K562 (cell line): Measurements from ENCODE around the gene ZNRF3. TPM values are rescaled to one million over a fixed set of nuclear protein-coding genes. Genes with fewer than 3 reads are reported as not detected.
A peak's percentile ranks its signal among the peaks of the same experiment; 100 is the strongest.

Experiments
- ATAC-seq: fragments of 200-7000 bp; cut with Tn5 transposase; 3 replicates; pipeline ENCODE4 v1.9.1; 2020; ENCODE audit warnings: moderate library complexity
- BruUV-seq: library from RNA; stranded (reverse); fragments of 400-500 nt; replicated peaks from 2 replicates; lab custom pipeline; 2021; lab: Mats Ljungman, UMichigan
- CTCF ChIA-PET: fragments of 300-600 bp; formaldehyde crosslinking; extraction: SDS; loops from one replicate; lab custom pipeline; 2021; ENCODE audit warnings: low intra/inter-chr PET ratio; lab: Yijun Ruan, JAX
- POLR2A ChIA-PET: fragments of 300-600, 350-650 bp; sonication (Branson Sonifier 250); formaldehyde crosslinking; extraction: SDS; loops from one replicate; lab custom pipeline; 2021; ENCODE audit warnings: antibody characterized with exemption, inconsistent platforms; lab: Yijun Ruan, JAX
- DNase-seq, 4 experiments: peaks; one replicate each; pipeline versions ENCODE4 v3.0.0 to v3.0.0-alpha.2; 2011 to 2018; ENCODE audit warnings: low spot score in 3 of 4, mixed read lengths in 3 of 4; ENCODE audit errors: extremely low read depth in 1 of 4
- FAIRE-seq: peaks from 2 replicates; lab custom pipeline; 2011; peaks lifted over from hg19 to GRCh38; lab: Jason Lieb, UNC
- H2AFZ ChIP-seq: 2 replicates; pipeline ENCODE4 v1.6.0; 2011; ENCODE audit warnings: low read depth, low read length, control low read depth, inconsistent platforms
- H3K27ac ChIP-seq: fragments of 200-600 bp; 3 replicates; pipeline ENCODE4 v1.8.0; 2011; ENCODE audit warnings: low read depth, mild to moderate bottlenecking, control low read depth, inconsistent platforms, low read length, moderate library complexity, mixed read lengths; ENCODE audit errors: extremely low read depth
- H3K27me3 ChIP-seq, 2 experiments: fragments of 300-600 bp in 1 of 2; 2 replicates in 1 of 2; 3 replicates in 1 of 2; pipeline versions ENCODE4 v1.6.0 to v1.8.0; 2011; ENCODE audit warnings: inconsistent platforms in 2 of 2, low read length in 2 of 2, mild to moderate bottlenecking in 1 of 2, mixed read lengths in 1 of 2, moderate library complexity in 1 of 2; ENCODE audit not compliant: control insufficient read depth in 2 of 2, insufficient read depth in 2 of 2
- H3K36me3 ChIP-seq: fragments of 300-600 bp; 3 replicates; pipeline ENCODE4 v1.8.0; 2011; ENCODE audit warnings: mild to moderate bottlenecking, low read length, inconsistent platforms; ENCODE audit not compliant: control insufficient read depth, insufficient read depth
- H3K4me1 ChIP-seq, 2 experiments: fragments of 200-600 bp in 1 of 2; replicated peaks in 1 of 2; 2 replicates in 1 of 2; 3 replicates in 1 of 2; pipeline versions ENCODE4 v1.5.1 to v1.8.0; 2011; ENCODE audit warnings: inconsistent platforms in 2 of 2, low read length in 2 of 2, mild to moderate bottlenecking in 1 of 2, mixed read lengths in 1 of 2, moderate library complexity in 1 of 2; ENCODE audit not compliant: control insufficient read depth in 2 of 2, insufficient read depth in 2 of 2
- H3K4me2 ChIP-seq: 2 replicates; pipeline ENCODE4 v1.6.1; 2011; ENCODE audit warnings: low read length, control low read depth, inconsistent platforms, mixed read lengths; ENCODE audit not compliant: insufficient read depth
- H3K4me3 ChIP-seq: fragments of 200-600 bp; sonication (generic), shearing (Covaris generic); 2 replicates; pipeline ENCODE4 v1.5.1; 2016; ENCODE audit warnings: control low read depth, inconsistent platforms
- H3K79me2 ChIP-seq: fragments of 200-600 bp; 3 replicates; pipeline ENCODE4 v1.8.0; 2011; ENCODE audit warnings: low read length, inconsistent platforms; ENCODE audit not compliant: control insufficient read depth, insufficient read depth
- H3K9ac ChIP-seq, 2 experiments: 2 replicates each; pipeline versions ENCODE4 v1.6.0 to v1.6.1; 2011; ENCODE audit warnings: low read depth in 2 of 2, low read length in 2 of 2, control low read depth in 1 of 2, inconsistent platforms in 1 of 2, mild to moderate bottlenecking in 1 of 2, mixed read lengths in 1 of 2; ENCODE audit not compliant: insufficient read depth in 1 of 2
- H3K9me1 ChIP-seq: one replicate; pipeline ENCODE4 v1.6.0; 2011; ENCODE audit warnings: inconsistent platforms, mild to moderate bottlenecking, low read length, moderate library complexity; ENCODE audit not compliant: control insufficient read depth, insufficient read depth
- H3K9me3 ChIP-seq: replicated peaks from 2 replicates; pipeline ENCODE4 v1.5.1; 2011; ENCODE audit warnings: low read depth, low read length, inconsistent platforms; ENCODE audit not compliant: control insufficient read depth, insufficient read depth
- H4K20me1 ChIP-seq: replicated peaks from 2 replicates; pipeline ENCODE4 v1.6.1; 2011; ENCODE audit warnings: low read length, inconsistent platforms, mixed read lengths; ENCODE audit not compliant: control insufficient read depth, insufficient read depth
- ARID4B ChIP-seq: sonication (generic); formaldehyde crosslinking; IDR thresholded peaks from 2 replicates; pipeline ENCODE4 v1.8.0; 2022; ENCODE audit warnings: mild to moderate bottlenecking, missing genetic modification reagents
- HDAC2 ChIP-seq: fragments of 450-650 bp; IDR thresholded peaks from 2 replicates; pipeline ENCODE4 v1.6.1; 2016; ENCODE audit warnings: mild to moderate bottlenecking
- TRIM28 ChIP-seq: fragments of 450-650 bp; IDR thresholded peaks from 2 replicates; pipeline ENCODE4 v1.6.1; 2017
- ZNF239 ChIP-seq: fragments of 250-450 bp; sonication (Bioruptor Pico); IDR thresholded peaks from 2 replicates; pipeline ENCODE4 v1.4.0; 2020; ENCODE audit warnings: mild to moderate bottlenecking
- ZNF347 ChIP-seq: fragments of 450-650 bp; formaldehyde crosslinking; IDR thresholded peaks from 2 replicates; pipeline ENCODE4 v1.4.0; 2020; ENCODE audit warnings: low read depth, mild to moderate bottlenecking, moderate library complexity
- WGBS: fragments of 100-300 bp; shearing (Covaris generic); methylation state at CpG from one replicate; pipeline ENCODE4 v1.1.6; 2016; ENCODE audit warnings: low coverage, mixed read lengths; ENCODE audit not compliant: insufficient coverage; ENCODE audit errors: missing lambda C conversion rate; 5-methylcytosine and 5-hydroxymethylcytosine counted together
- in situ Hi-C: fragments of 300-500 bp; cut with MboI; formaldehyde crosslinking; loops from 4 replicates; pipeline ENCODE4 v1.15.0; 2018; ENCODE audit warnings: inconsistent platforms, mixed read lengths
- intact Hi-C: fragments of 100-400 bp; cut with micrococcal nuclease; formaldehyde crosslinking; loops from 2 replicates; pipeline ENCODE4 v1.14.2; 2022
- polyA plus RNA-seq, 8 experiments: library from polyadenylated mRNA; depleted of rRNA in 4 of 8; stranded (reverse) in 5 of 8; unstranded in 3 of 8; fragments of >200 nt; fragmentation: Nextera tagmentation in 2 of 8; fragmentation: Illumina TruSeq in 1 of 8; extraction: Ambion mirVana in 2 of 8; extraction: Trizol in 1 of 8; gene quantifications; 2 replicates each; pipeline versions ENCODE4 v1.2.1 to v1.2.3, GENCODE V29; 2011 to 2014; ENCODE audit warnings: inconsistent platforms in 1 of 8, missing spikeins in 1 of 8
- total RNA-seq, 7 experiments: library from RNA; depleted of rRNA in 6 of 7; stranded (reverse); fragments of >200 nt in 6 of 7; fragmentation: Illumina TruSeq in 2 of 7; extraction: Trizol in 2 of 7; gene quantifications; 2 replicates each; pipeline versions ENCODE4 v1.2.1 to v1.2.3, GENCODE V29; 2011 to 2021; ENCODE audit warnings: low replicate concordance in 1 of 7

The ZNRF3 gene
- total and polyA plus RNA-seq, 9 of the 15 experiments (the other 6 are each of a cell fraction or from before 2014, with no cell fraction given): 0.41 to 5.9 (median 1.7) TPM

GRCh38 chr22:29048822-29049654, 165.7 kb downstream of the ZNRF3 start:
- peaks cover 4 to 19% of the 10 kb centered on the region in 2 experiments; a peak in 3 of 5 replicates for H3K4me1 ChIP-seq
- H2AFZ ChIP-seq: 0 out of 2 replicates have a peak overlapping the region, but pooled peaks have one; percentile 82
- in situ Hi-C loops: no loop called here
- DNase-seq (no peak), FAIRE-seq (no peak), ATAC-seq (no peak)
- no peak overlapping the region for H3K4me3 ChIP-seq
- intact Hi-C loops: no loop called here
- peaks cover 42% of the 10 kb centered on the region; the same call in 2 of the 3 replicates for H3K36me3 ChIP-seq
- ChIA-PET CTCF (no interaction called here), POLR2A (interaction anchor here (0.7 to 1.4 kb wide), 4 partner anchors 8 to 198 kb away, joined by 3 to 7 read pairs (median 4); no protein-coding TSS in a partner anchor)
- peak overlapping the region in 1 of 2 experiments; percentile 83; a peak in 2 of 4 replicates for H3K9ac ChIP-seq
- BruUV-seq: no TSS peak
- no peaks in the 10 kb centered on the region for H4K20me1 ChIP-seq
- WGBS: 94% methylated on average over 13 of the region's 31 CpGs
- H3K9me1 ChIP-seq: no peaks in the 10 kb centered on the region
- H3K79me2 ChIP-seq: no peaks in the 10 kb centered on the region
- peak overlapping the region; percentile 62; the same call in 2 of the 3 replicates for H3K27ac ChIP-seq
- H3K4me2 ChIP-seq: no peak overlapping the region
- TF ChIP-seq ARID4B (CRISPR knock-in tag) (no peak), ZNF239 (no peak), ZNF347 (CRISPR knock-in tag) (no peak), TRIM28 (no peak), HDAC2 (no peak)
- TF ChIP-seq, all 486 proteins: peak for 0
- H3K9me3 ChIP-seq: no peaks in the 10 kb centered on the region
- H3K27me3 ChIP-seq: no peaks in the 10 kb centered on the region
